Measurements from ENCODE around the gene HYAL1. TPM values are rescaled to one million over a fixed set of nuclear protein-coding genes. Genes with fewer than 3 reads are reported as not detected.

HYAL1 gene
- total and polyA plus RNA-seq, 9 donors: 1.8 to 9.3 (median 3.5) TPM

DNA sequence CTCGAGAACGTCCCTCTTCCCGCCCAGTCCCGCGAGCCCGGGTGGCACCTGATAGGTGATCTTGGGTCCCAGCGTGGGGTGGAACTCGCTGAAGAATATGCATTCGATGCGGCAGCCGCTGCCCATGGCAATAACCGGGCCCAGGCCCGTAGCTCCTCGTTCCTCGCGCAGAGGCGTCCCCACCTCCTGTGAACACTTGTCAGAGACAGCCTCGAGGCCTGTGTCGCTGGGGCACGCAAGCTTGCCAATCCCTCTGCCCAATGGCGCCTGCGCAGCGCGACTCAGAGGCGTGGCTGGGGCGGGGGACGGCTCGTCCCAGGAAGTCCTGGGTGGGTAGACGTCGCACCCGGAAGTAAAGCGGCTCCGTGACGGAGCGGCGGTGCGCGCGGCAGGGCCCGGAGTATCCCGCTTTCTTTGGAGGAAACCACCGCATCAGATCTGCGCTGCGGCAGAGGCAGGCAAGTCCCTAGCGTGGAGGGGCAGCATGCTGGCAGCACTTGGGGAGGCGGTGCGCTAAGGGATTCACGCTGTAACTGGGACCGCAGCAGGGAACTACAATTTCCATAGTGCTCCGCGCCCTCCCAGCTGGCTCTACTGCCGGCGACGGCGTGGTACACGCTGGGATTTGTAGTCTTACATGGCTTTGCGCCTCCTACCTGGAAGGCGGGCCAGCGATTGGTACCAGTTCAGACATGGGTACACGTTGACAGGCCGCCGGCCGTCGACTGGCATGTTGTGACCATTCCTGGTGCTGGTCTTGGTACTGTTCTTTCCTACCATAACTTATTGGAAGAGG, 47.4 kb upstream of the HYAL1 start, which contains the start of the genes CYB561D2 and NPRL2:
Gene CYB561D2 (plus strand): TSS at position 336 of the 796 bp plus-strand sequence. CDS start 572 bp downstream, outside the sequence.
Gene NPRL2 (minus strand): TSS at position 249 of the 796 bp plus-strand sequence. CDS start 123 bp downstream, at position 126.
- peak; percentile 94 to 95 (median 94) for DNase-seq
- Histone ChIP-seq H3K27ac (peak within 1 kb of the TSS; percentile 77 to 87), H3K27me3 (no peaks in the 10 kb centered on the region), H3K4me1 (ENCODE audit: insufficient read depth) (peaks cover 11% of the 10 kb centered on the region), H3K9me3 (no peaks in the 10 kb centered on the region), H3K36me3 (no peaks in the 10 kb centered on the region), H3K4me3 (peak within 1 kb of the TSS; percentile 75)
- intact Hi-C loops (cut with DNase I): loop anchor here in 2 of 4 donors (5.0 to 10.0 kb wide), 2 partner anchors 254 to 257 kb away; no protein-coding TSS in a partner anchor
- WGBS, 3 donors: 0% methylated on average over 33 to 64 of the region's 64 CpGs
- TF ChIP-seq EP300 (IDR thresholded peaks at IDR 0.05): no peak
- peak; percentile 65 for TF ChIP-seq POLR2A (IDR thresholded peaks at IDR 0.05)

DNA sequence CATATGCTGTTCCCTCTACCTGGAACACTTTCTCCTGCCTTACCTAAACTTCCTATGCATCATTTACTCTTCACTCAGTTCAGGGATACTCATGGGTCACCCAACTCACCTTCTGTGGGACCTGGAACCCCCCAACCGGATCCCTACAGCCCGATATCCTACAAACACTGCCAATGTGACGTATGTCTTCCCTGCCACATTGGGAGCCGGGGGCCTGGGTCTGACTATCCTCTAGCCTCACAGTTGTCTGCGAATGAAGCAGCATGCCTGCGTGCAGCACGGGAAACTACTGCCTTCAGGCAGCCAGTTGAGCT, 46.8 kb upstream of the HYAL1 start:
- intact Hi-C loops (cut with DNase I): loop anchor here in 2 of 4 donors (5.0 to 10.0 kb wide), 2 partner anchors 255 to 257 kb away; no protein-coding TSS in a partner anchor
- Histone ChIP-seq H3K36me3 (no peaks in the 10 kb centered on the region), H3K4me1 (ENCODE audit: insufficient read depth) (peaks cover 16% of the 10 kb centered on the region), H3K27me3 (no peaks in the 10 kb centered on the region), H3K9me3 (no peaks in the 10 kb centered on the region), H3K27ac (peak overlapping the region; percentile 77 to 87), H3K4me3 (peak overlapping the region; percentile 75)
- DNase-seq: no peak
- WGBS, 3 donors: 1 to 2% (median 1%) methylated on average over 7 of the region's 7 CpGs
- TF ChIP-seq EP300 (IDR thresholded peaks at IDR 0.05): no peak

DNA sequence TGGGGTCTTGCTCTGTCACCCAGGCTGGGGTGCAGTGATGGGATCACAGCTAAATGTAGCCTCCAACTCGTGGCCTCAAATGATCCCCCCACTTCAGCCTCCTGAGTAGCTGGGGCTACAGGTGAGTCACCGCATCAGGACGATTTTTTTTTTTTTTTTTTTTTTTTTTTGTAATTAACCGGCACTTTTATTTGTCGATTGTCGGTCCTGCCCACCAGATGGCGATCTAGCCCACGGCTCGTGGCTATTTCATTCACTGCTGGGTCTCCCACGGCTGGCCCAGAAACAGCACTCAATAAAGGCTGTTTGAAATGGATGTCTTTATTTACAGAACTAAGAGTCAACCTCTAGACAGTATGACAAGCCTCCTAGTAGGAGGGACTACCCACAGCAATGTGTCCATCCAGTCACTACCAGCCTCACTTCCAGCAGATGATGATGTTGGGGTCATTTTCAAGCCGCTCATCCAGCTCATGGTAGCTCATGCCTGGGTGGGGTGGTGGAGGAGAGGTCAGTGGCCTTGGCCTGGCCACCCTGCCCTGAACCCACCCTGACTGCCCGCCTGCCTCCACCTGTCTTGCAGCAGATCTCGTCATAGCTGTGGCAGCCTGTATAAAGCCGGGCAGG, 43.9 kb upstream of the HYAL1 start:
- Histone ChIP-seq H3K36me3 (no peaks in the 10 kb centered on the region), H3K27ac (no peak overlapping the region), H3K4me3 (no peak overlapping the region), H3K4me1 (ENCODE audit: insufficient read depth) (peaks cover 16% of the 10 kb centered on the region), H3K9me3 (no peaks in the 10 kb centered on the region), H3K27me3 (no peaks in the 10 kb centered on the region)
- peak; percentile 65 to 85 (median 80) for DNase-seq
- TF ChIP-seq CTCF (IDR thresholded peaks at IDR 0.05) (peak in 2 of 3 donors; percentile 23), EP300 (IDR thresholded peaks at IDR 0.05) (no peak), POLR2A (IDR thresholded peaks at IDR 0.05) (no peak)
- WGBS, 3 donors: 21 to 25% (median 23%) methylated on average over 14 of the region's 14 CpGs
- intact Hi-C loops (cut with DNase I): loop anchor here in 3 of 4 donors (5.0 kb wide), 1 partner anchor 195 kb away; no protein-coding TSS in a partner anchor

DNA sequence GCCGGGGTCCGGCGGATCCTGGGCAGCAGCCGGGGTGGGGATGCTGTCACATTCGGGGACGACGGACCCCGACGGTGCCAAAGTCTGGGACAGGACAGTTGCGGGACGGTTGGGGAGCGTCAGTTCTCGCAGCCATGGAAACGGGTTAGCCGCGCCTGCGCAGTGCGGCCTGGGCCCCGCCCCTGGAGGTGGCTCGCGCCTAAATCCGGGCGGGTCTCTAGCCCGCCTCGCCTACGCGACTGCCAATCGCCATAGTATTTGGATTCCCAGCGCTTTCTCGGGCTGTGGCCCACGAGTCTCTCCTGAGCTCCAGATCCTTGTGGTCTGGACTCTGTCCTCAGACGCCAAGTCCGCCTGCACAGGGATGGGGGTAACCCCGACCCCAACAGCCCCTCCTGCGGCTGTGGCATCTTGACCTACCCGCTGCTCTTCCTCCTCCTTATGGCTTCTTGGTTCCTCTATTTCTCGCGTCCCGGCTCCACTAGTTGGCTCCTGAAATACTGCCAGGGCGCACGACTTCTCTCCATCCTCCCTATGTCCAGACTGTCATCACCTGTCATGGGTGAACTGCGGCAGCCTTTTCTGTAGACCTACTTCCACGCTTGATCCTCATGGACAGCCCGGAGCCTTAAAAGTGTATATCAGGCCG, 42.3 kb upstream of the HYAL1 start, which contains the start of gene ZMYND10:
Gene ZMYND10 (minus strand): TSS at position 147 of the 649 bp plus-strand sequence. CDS start 153 bp downstream, outside the sequence.
- peaks cover 14% of the 10 kb centered on the region for H3K4me1 ChIP-seq (ENCODE audit: insufficient read depth)
- DNase-seq: peak in 4 of 5 donors; percentile 59 to 80 (median 74)
- H3K27ac ChIP-seq: no peak within 1 kb of the TSS
- intact Hi-C loops (cut with DNase I): loop anchor here in 3 of 4 donors (5.0 kb wide), 1 partner anchor 197 kb away; no protein-coding TSS in a partner anchor
- H3K9me3 ChIP-seq: no peaks in the 10 kb centered on the region
- H3K27me3 ChIP-seq: no peaks in the 10 kb centered on the region
- H3K4me3 ChIP-seq: peak within 1 kb of the TSS; percentile 15
- WGBS, 3 donors: 5 to 11% (median 7%) methylated on average over 21 to 45 of the region's 45 CpGs
- no peaks in the 10 kb centered on the region for H3K36me3 ChIP-seq
- TF ChIP-seq POLR2A (IDR thresholded peaks at IDR 0.05) (no peak), EP300 (IDR thresholded peaks at IDR 0.05) (no peak), CTCF (IDR thresholded peaks at IDR 0.05) (no peak)

- WGBS, 3 donors: 47 to 56% (median 54%) methylated on average over 6 to 8 of the region's 8 CpGs
These were observed 41.6 kb upstream of the HYAL1 start for GRCh38 chr3:50345008-50345407.

More at GRCh38 chr3:50345008-50345407, 41.6 kb upstream of the HYAL1 start:
- Histone ChIP-seq H3K4me1 (ENCODE audit: insufficient read depth) (peaks cover 17% of the 10 kb centered on the region), H3K27ac (no peak overlapping the region), H3K4me3 (peak overlapping the region; percentile 15), H3K27me3 (no peaks in the 10 kb centered on the region), H3K9me3 (no peaks in the 10 kb centered on the region), H3K36me3 (no peaks in the 10 kb centered on the region)
- intact Hi-C loops (cut with DNase I): loop anchor here in 3 of 4 donors (5.0 kb wide), 1 partner anchor 197 kb away; no protein-coding TSS in a partner anchor
- no peak for TF ChIP-seq POLR2A (IDR thresholded peaks at IDR 0.05)
- no peak for TF ChIP-seq EP300 (IDR thresholded peaks at IDR 0.05)
- TF ChIP-seq CTCF (IDR thresholded peaks at IDR 0.05): no peak
- peak in 1 of 5 donors; percentile 31 for DNase-seq
